WTC11 (cell line): ENCODE results near the gene TNNT2.

Source experiments
- CREB1 ChIP-seq: sonication (generic); formaldehyde crosslinking; IDR thresholded peaks from 2 replicates; pipeline ENCODE4 v1.8.0; 2023; ENCODE audit warnings: mild to moderate bottlenecking, missing genetic modification reagents
- ESRRA ChIP-seq: sonication (generic); formaldehyde crosslinking; IDR thresholded peaks from 2 replicates; pipeline ENCODE4 v1.8.1; 2022; ENCODE audit warnings: mild to moderate bottlenecking, missing genetic modification reagents, borderline replicate concordance
- ETV6 ChIP-seq: sonication (generic); formaldehyde crosslinking; IDR thresholded peaks from 2 replicates; pipeline ENCODE4 v1.8.1; 2022; ENCODE audit warnings: mild to moderate bottlenecking, missing genetic modification reagents
- FOXK1 ChIP-seq: sonication (generic); formaldehyde crosslinking; IDR thresholded peaks from 2 replicates; pipeline ENCODE4 v1.8.0; 2022; ENCODE audit warnings: mild to moderate bottlenecking, moderate library complexity, missing genetic modification reagents
- JAZF1 ChIP-seq: fragments of 250-450 bp; sonication (Bioruptor Pico); IDR thresholded peaks from 2 replicates; pipeline ENCODE4 v1.9.0; 2021; ENCODE audit warnings: moderate library complexity, mild to moderate bottlenecking, inconsistent platforms
- MXD4 ChIP-seq: fragments of 250-450 bp; sonication (Bioruptor Pico); IDR thresholded peaks from 2 replicates; pipeline ENCODE4 v1.8.0; 2021; ENCODE audit warnings: mild to moderate bottlenecking, moderate library complexity, borderline replicate concordance
- NFE2L1 ChIP-seq: sonication (generic); formaldehyde crosslinking; IDR thresholded peaks from 2 replicates; pipeline ENCODE4 v1.8.1; 2023; ENCODE audit warnings: missing genetic modification reagents
- ZBTB21 ChIP-seq: sonication (generic); formaldehyde crosslinking; IDR thresholded peaks from 2 replicates; pipeline ENCODE4 v1.8.1; 2023; ENCODE audit warnings: mild to moderate bottlenecking, missing genetic modification reagents, borderline replicate concordance
- ZNF138 ChIP-seq: sonication (generic); formaldehyde crosslinking; conservative IDR thresholded peaks from 2 replicates; pipeline ENCODE4 v1.8.1; 2022; ENCODE audit warnings: mild to moderate bottlenecking, moderate library complexity, missing genetic modification reagents
- TF ChIP-seq, protein P1 (sequence below): sonication (generic); formaldehyde crosslinking; IDR thresholded peaks from 2 replicates; pipeline ENCODE4 v1.8.0; 2023; ENCODE audit warnings: missing genetic modification reagents
- TF ChIP-seq, protein P2 (sequence below): fragments of 200-600 bp; IDR thresholded peaks from 2 replicates; pipeline ENCODE4 v1.8.0; 2022; ENCODE audit warnings: antibody characterized with exemption
- TF ChIP-seq, protein P3 (sequence below): sonication (generic); formaldehyde crosslinking; IDR thresholded peaks from 2 replicates; pipeline ENCODE4 v1.8.1; 2023; ENCODE audit warnings: mild to moderate bottlenecking, missing genetic modification reagents
- TF ChIP-seq, protein P4 (sequence below): sonication (generic); formaldehyde crosslinking; IDR thresholded peaks from 2 replicates; pipeline ENCODE4 v1.8.0; 2022; ENCODE audit warnings: missing genetic modification reagents
- TF ChIP-seq, protein P5 (sequence below): sonication (generic); formaldehyde crosslinking; conservative IDR thresholded peaks from 2 replicates; pipeline ENCODE4 v1.8.1; 2023; ENCODE audit warnings: mild to moderate bottlenecking, low read depth, missing genetic modification reagents, moderate library complexity

DNA sequence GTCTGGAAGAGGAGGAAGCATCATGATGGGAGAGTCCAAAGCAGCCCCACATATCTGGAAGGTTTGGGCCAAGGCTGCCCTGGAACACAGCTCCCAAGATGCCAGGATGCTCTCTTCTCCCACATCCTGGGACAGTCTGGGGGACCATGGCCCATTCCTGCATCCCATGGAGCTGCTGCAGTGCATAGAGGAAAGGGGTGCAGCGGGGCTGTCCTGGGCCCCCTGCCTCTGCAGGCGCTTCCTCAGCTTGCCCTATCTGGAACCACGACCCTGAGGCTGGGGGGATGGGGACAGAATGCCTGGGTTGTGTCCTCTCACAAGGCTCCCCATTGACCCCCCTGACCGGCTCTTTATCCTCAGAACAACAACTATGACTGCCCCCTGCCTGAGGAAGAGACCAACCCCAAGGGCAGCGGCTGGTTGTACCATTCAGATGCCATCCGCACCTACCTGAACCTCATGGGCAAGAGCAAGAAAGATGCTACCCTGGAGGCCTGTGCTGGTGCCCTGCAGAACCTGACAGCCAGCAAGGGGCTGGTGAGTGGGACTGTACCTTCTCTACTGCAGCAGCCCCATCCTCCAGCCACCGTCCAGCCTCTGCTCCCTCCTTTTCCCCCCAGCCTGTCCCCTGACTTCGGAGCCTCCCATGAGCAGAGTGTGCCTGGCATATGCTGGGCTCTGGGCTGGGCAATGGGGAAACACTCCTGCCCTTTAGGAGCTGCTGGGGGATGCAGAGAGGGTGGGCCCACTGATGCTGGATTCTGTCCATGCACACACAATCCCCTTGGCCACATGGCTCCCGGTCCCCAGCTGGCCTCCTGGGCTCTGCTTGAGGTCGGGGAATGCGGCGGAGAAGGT lies 54.6 kb downstream of the TNNT2 start:
- TF ChIP-seq, protein P1, sequence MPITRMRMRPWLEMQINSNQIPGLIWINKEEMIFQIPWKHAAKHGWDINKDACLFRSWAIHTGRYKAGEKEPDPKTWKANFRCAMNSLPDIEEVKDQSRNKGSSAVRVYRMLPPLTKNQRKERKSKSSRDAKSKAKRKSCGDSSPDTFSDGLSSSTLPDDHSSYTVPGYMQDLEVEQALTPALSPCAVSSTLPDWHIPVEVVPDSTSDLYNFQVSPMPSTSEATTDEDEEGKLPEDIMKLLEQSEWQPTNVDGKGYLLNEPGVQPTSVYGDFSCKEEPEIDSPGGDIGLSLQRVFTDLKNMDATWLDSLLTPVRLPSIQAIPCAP (CRISPR knock-in tag): no peak
- TF ChIP-seq, protein P2, sequence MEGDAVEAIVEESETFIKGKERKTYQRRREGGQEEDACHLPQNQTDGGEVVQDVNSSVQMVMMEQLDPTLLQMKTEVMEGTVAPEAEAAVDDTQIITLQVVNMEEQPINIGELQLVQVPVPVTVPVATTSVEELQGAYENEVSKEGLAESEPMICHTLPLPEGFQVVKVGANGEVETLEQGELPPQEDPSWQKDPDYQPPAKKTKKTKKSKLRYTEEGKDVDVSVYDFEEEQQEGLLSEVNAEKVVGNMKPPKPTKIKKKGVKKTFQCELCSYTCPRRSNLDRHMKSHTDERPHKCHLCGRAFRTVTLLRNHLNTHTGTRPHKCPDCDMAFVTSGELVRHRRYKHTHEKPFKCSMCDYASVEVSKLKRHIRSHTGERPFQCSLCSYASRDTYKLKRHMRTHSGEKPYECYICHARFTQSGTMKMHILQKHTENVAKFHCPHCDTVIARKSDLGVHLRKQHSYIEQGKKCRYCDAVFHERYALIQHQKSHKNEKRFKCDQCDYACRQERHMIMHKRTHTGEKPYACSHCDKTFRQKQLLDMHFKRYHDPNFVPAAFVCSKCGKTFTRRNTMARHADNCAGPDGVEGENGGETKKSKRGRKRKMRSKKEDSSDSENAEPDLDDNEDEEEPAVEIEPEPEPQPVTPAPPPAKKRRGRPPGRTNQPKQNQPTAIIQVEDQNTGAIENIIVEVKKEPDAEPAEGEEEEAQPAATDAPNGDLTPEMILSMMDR: no peak
- TF ChIP-seq ZBTB21 (CRISPR knock-in tag) (no peak), NFE2L1 (CRISPR knock-in tag) (no peak), MXD4 (CRISPR knock-in tag) (no peak), FOXK1 (CRISPR knock-in tag) (no peak), ETV6 (CRISPR knock-in tag) (no peak), ESRRA (CRISPR knock-in tag) (no peak), ZNF138 (CRISPR knock-in tag) (no peak), CREB1 (CRISPR knock-in tag) (no peak), JAZF1 (CRISPR knock-in tag) (no peak)
- TF ChIP-seq, protein P3, sequence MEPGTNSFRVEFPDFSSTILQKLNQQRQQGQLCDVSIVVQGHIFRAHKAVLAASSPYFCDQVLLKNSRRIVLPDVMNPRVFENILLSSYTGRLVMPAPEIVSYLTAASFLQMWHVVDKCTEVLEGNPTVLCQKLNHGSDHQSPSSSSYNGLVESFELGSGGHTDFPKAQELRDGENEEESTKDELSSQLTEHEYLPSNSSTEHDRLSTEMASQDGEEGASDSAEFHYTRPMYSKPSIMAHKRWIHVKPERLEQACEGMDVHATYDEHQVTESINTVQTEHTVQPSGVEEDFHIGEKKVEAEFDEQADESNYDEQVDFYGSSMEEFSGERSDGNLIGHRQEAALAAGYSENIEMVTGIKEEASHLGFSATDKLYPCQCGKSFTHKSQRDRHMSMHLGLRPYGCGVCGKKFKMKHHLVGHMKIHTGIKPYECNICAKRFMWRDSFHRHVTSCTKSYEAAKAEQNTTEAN (CRISPR knock-in tag): no peak
- TF ChIP-seq, protein P4, sequence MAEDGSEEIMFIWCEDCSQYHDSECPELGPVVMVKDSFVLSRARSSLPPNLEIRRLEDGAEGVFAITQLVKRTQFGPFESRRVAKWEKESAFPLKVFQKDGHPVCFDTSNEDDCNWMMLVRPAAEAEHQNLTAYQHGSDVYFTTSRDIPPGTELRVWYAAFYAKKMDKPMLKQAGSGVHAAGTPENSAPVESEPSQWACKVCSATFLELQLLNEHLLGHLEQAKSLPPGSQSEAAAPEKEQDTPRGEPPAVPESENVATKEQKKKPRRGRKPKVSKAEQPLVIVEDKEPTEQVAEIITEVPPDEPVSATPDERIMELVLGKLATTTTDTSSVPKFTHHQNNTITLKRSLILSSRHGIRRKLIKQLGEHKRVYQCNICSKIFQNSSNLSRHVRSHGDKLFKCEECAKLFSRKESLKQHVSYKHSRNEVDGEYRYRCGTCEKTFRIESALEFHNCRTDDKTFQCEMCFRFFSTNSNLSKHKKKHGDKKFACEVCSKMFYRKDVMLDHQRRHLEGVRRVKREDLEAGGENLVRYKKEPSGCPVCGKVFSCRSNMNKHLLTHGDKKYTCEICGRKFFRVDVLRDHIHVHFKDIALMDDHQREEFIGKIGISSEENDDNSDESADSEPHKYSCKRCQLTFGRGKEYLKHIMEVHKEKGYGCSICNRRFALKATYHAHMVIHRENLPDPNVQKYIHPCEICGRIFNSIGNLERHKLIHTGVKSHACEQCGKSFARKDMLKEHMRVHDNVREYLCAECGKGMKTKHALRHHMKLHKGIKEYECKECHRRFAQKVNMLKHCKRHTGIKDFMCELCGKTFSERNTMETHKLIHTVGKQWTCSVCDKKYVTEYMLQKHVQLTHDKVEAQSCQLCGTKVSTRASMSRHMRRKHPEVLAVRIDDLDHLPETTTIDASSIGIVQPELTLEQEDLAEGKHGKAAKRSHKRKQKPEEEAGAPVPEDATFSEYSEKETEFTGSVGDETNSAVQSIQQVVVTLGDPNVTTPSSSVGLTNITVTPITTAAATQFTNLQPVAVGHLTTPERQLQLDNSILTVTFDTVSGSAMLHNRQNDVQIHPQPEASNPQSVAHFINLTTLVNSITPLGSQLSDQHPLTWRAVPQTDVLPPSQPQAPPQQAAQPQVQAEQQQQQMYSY: no peak
- TF ChIP-seq, protein P5, sequence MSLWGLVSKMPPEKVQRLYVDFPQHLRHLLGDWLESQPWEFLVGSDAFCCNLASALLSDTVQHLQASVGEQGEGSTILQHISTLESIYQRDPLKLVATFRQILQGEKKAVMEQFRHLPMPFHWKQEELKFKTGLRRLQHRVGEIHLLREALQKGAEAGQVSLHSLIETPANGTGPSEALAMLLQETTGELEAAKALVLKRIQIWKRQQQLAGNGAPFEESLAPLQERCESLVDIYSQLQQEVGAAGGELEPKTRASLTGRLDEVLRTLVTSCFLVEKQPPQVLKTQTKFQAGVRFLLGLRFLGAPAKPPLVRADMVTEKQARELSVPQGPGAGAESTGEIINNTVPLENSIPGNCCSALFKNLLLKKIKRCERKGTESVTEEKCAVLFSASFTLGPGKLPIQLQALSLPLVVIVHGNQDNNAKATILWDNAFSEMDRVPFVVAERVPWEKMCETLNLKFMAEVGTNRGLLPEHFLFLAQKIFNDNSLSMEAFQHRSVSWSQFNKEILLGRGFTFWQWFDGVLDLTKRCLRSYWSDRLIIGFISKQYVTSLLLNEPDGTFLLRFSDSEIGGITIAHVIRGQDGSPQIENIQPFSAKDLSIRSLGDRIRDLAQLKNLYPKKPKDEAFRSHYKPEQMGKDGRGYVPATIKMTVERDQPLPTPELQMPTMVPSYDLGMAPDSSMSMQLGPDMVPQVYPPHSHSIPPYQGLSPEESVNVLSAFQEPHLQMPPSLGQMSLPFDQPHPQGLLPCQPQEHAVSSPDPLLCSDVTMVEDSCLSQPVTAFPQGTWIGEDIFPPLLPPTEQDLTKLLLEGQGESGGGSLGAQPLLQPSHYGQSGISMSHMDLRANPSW (CRISPR knock-in tag): no peak
